HL-60 (cell line): ENCODE data around the gene SRPK2.

Source experiments
- DNase-seq, 2 experiments: peaks; one replicate each; pipeline ENCODE4 v3.0.0-alpha.2; 2010 to 2020; ENCODE audit warnings: low read depth in 1 of 2, low spot score in 1 of 2
- H3K27ac ChIP-seq: fragments of 250-450 bp; sonication (Bioruptor Pico); replicated peaks from 2 replicates; pipeline ENCODE4 v1.5.1; 2020; ENCODE audit warnings: mild to moderate bottlenecking, moderate library complexity
- H3K27me3 ChIP-seq: fragments of 250-450 bp; sonication (Bioruptor Pico); 2 replicates; pipeline ENCODE4 v1.5.1; 2021; ENCODE audit warnings: mild to moderate bottlenecking, moderate library complexity; ENCODE audit not compliant: insufficient read depth, poor library complexity, severe bottlenecking
- H3K4me3 ChIP-seq: replicated peaks from 2 replicates; pipeline ENCODE4 v1.5.1; 2011; ENCODE audit warnings: mild to moderate bottlenecking, control low read depth, low read length; ENCODE audit not compliant: insufficient read depth
- CTCF ChIP-seq: IDR thresholded peaks from one replicate; pipeline ENCODE4 v1.5.1; 2011; ENCODE audit warnings: low read length, control low read depth, inconsistent platforms; ENCODE audit not compliant: insufficient read depth
- GABPA ChIP-seq: IDR thresholded peaks from 2 replicates; pipeline ENCODE4 v1.6.1; 2012; ENCODE audit warnings: low read depth
- POLR2AphosphoS5 ChIP-seq: IDR thresholded peaks from 2 replicates; pipeline ENCODE4 v1.6.1; 2012; ENCODE audit warnings: low read depth
- REST ChIP-seq: IDR thresholded peaks from 2 replicates; pipeline ENCODE4 v1.6.1; 2012; ENCODE audit warnings: low read depth; ENCODE audit not compliant: insufficient replicate concordance
- SPI1 ChIP-seq: IDR thresholded peaks from 2 replicates; pipeline ENCODE4 v1.6.1; 2012; ENCODE audit warnings: low read depth, mild to moderate bottlenecking, borderline replicate concordance

The SRPK2 gene

GRCh38 chr7:105228555-105228954 lies 160.2 kb downstream of the SRPK2 start:
- no peak for DNase-seq
- H3K27me3 ChIP-seq = no peaks in the 10 kb centered on the region
- no peak for TF ChIP-seq POLR2AphosphoS5
- TF ChIP-seq REST = no peak
- no peak for TF ChIP-seq SPI1
- no peak overlapping the region for H3K4me3 ChIP-seq
- H3K27ac ChIP-seq = no peak overlapping the region

- no peak for TF ChIP-seq POLR2AphosphoS5
- no peak for TF ChIP-seq SPI1
- TF ChIP-seq REST = no peak
- no peak for TF ChIP-seq GABPA
- no peak for TF ChIP-seq CTCF
- Histone ChIP-seq H3K27me3 (no peaks in the 10 kb centered on the region), H3K4me3 (no peak overlapping the region), H3K27ac (no peak overlapping the region)
- DNase-seq = no peak
Observed at GRCh38 chr7:105227391-105227790, 161.3 kb downstream of the SRPK2 start.

- Histone ChIP-seq H3K27me3 (no peaks in the 10 kb centered on the region), H3K27ac (peak overlapping the region; percentile 1; the same call in 1 of the 2 replicates), H3K4me3 (no peak overlapping the region)
- TF ChIP-seq REST = no peak
- no peak for TF ChIP-seq GABPA
- TF ChIP-seq POLR2AphosphoS5 = no peak
- peak; percentile 24 to 55 for DNase-seq
Observed at GRCh38 chr7:105224884-105225651, 163.7 kb downstream of the SRPK2 start.

- TF ChIP-seq REST = no peak
- no peak for TF ChIP-seq SPI1
- TF ChIP-seq CTCF = no peak
- no peak for TF ChIP-seq POLR2AphosphoS5
- TF ChIP-seq GABPA = no peak
Observed at GRCh38 chr7:105222953-105223352, 165.8 kb downstream of the SRPK2 start.

More at GRCh38 chr7:105222953-105223352, 165.8 kb downstream of the SRPK2 start:
- H3K4me3 ChIP-seq = no peak overlapping the region
- no peak for DNase-seq
- H3K27ac ChIP-seq = no peak overlapping the region
- H3K27me3 ChIP-seq = no peaks in the 10 kb centered on the region
